Endothelial cell of umbilical vein (primary cell): ENCODE results near the gene ST6GALNAC6.

Experiments
- CTCF ChIP-seq, 2 donors: IDR thresholded peaks; 1 replicate in 1 of 2; 2 replicates in 1 of 2; pipeline ENCODE4 v1.5.1; 2011; ENCODE audit warnings: low read length in 2 of 2, mild to moderate bottlenecking in 2 of 2, moderate library complexity in 2 of 2, control low read depth in 1 of 2, inconsistent platforms in 1 of 2, low read depth in 1 of 2; ENCODE audit not compliant: insufficient read depth in 1 of 2; ENCODE audit errors: extremely low read depth in 1 of 2
- EZH2 ChIP-seq: IDR thresholded peaks from 2 replicates; pipeline ENCODE4 v1.6.1; 2012; ENCODE audit warnings: borderline replicate concordance, low read depth, mild to moderate bottlenecking, moderate library complexity, low read length, inconsistent platforms; ENCODE audit not compliant: severe bottlenecking

- TF ChIP-seq EZH2 (no peak), CTCF (IDR thresholded peaks at IDR 0.05; ENCODE audit: extremely low read depth in 1 of 2, insufficient read depth in 1 of 2, low read depth in 1 of 2, low read length in 2 of 2) (no peak)
Measured at GRCh38 chr9:127908660-127908926, 9.2 kb upstream of the ST6GALNAC6 start.
